ENCODE data around the gene STARD5. TPM values are rescaled to one million over a fixed set of nuclear protein-coding genes. Genes with fewer than 3 reads are reported as not detected.

Gene STARD5
- total and polyA plus RNA-seq, 2 donors (not counting 1 experiment from before 2014, with no cell fraction given) = 15.7 to 19.9 TPM

DNA sequence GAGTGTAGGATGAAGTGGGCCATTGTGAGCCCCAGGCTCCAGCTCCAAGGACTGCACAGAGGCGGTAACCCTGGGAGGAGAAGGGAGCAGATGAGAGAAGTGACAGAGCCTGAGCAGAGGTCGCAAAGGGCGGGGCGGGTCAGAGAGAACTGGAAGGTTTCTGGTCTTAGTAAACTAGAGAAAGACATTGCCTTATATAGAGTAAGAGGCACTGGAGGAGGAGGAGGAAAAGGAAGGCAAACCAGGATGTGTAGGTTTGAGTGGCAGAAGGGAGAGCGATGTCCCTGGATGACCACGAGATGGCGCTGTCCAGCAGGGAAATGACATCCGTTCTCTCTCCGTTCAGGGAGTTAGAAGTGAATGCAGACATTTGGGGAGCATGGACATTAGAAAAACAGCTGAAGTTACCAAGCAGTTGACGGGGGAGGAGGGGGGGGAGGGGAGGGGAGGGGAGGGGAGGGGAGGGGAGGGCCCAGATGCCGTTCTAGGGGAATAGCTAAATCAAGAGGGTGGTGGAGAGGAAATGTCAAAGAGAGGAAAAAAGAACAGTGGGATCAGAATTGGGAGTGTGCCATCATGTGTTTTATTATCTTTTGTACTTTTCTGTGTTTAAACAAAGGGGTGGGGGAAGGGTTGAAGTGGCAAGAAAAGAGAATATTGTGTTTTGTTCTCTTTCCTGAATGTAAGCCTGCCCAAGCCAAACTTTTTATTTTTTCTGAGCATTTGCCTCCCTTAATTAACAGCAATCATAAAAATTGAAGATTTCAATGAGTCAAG, 48.8 kb downstream of the STARD5 start:
- POLR2A ChIA-PET = interaction anchor here (0.6 to 2.2 kb wide), 10 partner anchors 17 to 1124 kb away, joined by 3 to 14 read pairs (median 4); no protein-coding TSS in a partner anchor
- 23% methylated on average over 6 of the region's 11 CpGs for WGBS (ENCODE audit: insufficient coverage)
- Mint-ChIP-seq H3K4me3 (peak overlapping the region; percentile 38), H3K27me3 (no peaks in the 10 kb centered on the region), H3K4me1 (peaks cover 20% of the 10 kb centered on the region), H3K9me3 (ENCODE audit: insufficient read depth) (peaks cover 5% of the 10 kb centered on the region), H3K27ac (peak overlapping the region; percentile 55)
- H3K36me3 ChIP-seq (replicated peaks in 1 of 2; ENCODE audit: control extremely low read depth in 1 of 2, control insufficient read depth in 1 of 2, extremely low read depth in 1 of 2, insufficient read depth in 2 of 2, low read length in 1 of 2) = no peaks in the 10 kb centered on the region
- TF ChIP-seq EZH2 (IDR thresholded peaks at IDR 0.05; ENCODE audit: borderline replicate concordance, insufficient read depth, low read depth, low read length, poor library complexity, severe bottlenecking) = no peak
- TF ChIP-seq, protein P1, sequence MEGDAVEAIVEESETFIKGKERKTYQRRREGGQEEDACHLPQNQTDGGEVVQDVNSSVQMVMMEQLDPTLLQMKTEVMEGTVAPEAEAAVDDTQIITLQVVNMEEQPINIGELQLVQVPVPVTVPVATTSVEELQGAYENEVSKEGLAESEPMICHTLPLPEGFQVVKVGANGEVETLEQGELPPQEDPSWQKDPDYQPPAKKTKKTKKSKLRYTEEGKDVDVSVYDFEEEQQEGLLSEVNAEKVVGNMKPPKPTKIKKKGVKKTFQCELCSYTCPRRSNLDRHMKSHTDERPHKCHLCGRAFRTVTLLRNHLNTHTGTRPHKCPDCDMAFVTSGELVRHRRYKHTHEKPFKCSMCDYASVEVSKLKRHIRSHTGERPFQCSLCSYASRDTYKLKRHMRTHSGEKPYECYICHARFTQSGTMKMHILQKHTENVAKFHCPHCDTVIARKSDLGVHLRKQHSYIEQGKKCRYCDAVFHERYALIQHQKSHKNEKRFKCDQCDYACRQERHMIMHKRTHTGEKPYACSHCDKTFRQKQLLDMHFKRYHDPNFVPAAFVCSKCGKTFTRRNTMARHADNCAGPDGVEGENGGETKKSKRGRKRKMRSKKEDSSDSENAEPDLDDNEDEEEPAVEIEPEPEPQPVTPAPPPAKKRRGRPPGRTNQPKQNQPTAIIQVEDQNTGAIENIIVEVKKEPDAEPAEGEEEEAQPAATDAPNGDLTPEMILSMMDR (IDR thresholded peaks at IDR 0.05) = peak; percentile 83
- intact Hi-C loops (cut with micrococcal nuclease) = loop anchor here (1.0 kb wide), 3 partner anchors 18 to 61 kb away; partner anchors contain the start of gene STARD5
- no peak overlapping the region for H3K4me2 ChIP-seq (replicated peaks; ENCODE audit: low read depth, low read length, poor library complexity, severe bottlenecking)
- DNase-seq (peak; percentile 86), ATAC-seq (ENCODE audit: low read depth) (peak; percentile 94)
- peaks cover 0 to 15% (median 5%) of the 10 kb centered on the region in 3 donors for H3K9me3 ChIP-seq (ENCODE audit: control extremely low read depth in 1 of 3, control insufficient read depth in 2 of 3, insufficient read depth in 1 of 3, low read length in 2 of 3)
- peaks cover 12 to 13% of the 10 kb centered on the region in 2 donors for H3K4me1 ChIP-seq (ENCODE audit: control insufficient read depth in 2 of 2, insufficient read depth in 2 of 2, low read length in 2 of 2)
- H3K27me3 ChIP-seq (replicated peaks in 1 of 4; ENCODE audit: control extremely low read depth in 1 of 4, control insufficient read depth in 3 of 4, insufficient read depth in 4 of 4, low read length in 3 of 4) = no peaks in the 10 kb centered on the region
- no peak overlapping the region for H3K4me3 ChIP-seq (ENCODE audit: control extremely low read depth in 1 of 5, extremely low read depth in 1 of 5, insufficient read depth in 1 of 5, low read depth in 2 of 5, low read length in 4 of 5)
- CTCF ChIA-PET = interaction anchor here (0.6 to 7.7 kb wide), 32 partner anchors 9 to 865 kb away, joined by 3 to 306 read pairs (median 6); partner anchors contain the start of genes STARD5 and TMC3
- peaks cover 21% of the 10 kb centered on the region for H3K79me2 ChIP-seq (ENCODE audit: control insufficient read depth, insufficient read depth, low read length)
- H3K9ac ChIP-seq (ENCODE audit: low read length) = no peak overlapping the region
- no peak overlapping the region for H2AFZ ChIP-seq (ENCODE audit: insufficient read depth, low read depth, low read length, poor library complexity, severe bottlenecking)
- H4K20me1 ChIP-seq (ENCODE audit: control insufficient read depth, insufficient read depth, low read length, poor library complexity, severe bottlenecking) = no peaks in the 10 kb centered on the region
- H3K27ac ChIP-seq (ENCODE audit: low read length in 2 of 2) = peak overlapping the region in 1 of 2 donors; percentile 10

DNA sequence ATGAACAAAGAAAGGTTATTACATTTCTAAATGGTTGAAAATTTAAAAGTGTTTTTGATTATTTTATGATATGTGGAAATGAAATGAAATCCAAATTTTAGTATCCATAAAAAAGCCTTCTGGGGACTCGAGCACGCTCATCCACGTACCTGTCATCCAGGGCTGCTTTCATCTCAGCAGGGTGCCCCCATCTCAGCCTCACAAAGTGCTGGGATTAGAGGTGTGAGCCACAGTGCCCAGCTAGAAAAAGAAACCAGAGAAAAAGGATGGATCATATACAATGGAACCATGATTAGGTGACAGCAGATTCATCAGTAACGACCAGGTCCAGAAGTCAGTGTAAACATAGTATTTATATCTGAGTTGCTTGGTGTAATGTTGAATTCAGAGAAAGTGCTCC, 49.7 kb downstream of the STARD5 start:
- intact Hi-C loops (cut with micrococcal nuclease) = no loop called here
- no peaks in the 10 kb centered on the region for H3K27me3 Mint-ChIP-seq

More for the DNA sequence above, 49.7 kb downstream of the STARD5 start:
- no peak for TF ChIP-seq EZH2 (IDR thresholded peaks at IDR 0.05; ENCODE audit: borderline replicate concordance, insufficient read depth, low read depth, low read length, poor library complexity, severe bottlenecking)
- TF ChIP-seq, protein P1 (IDR thresholded peaks at IDR 0.05) = no peak
- H3K9me3 Mint-ChIP-seq (ENCODE audit: insufficient read depth) = peaks cover 5% of the 10 kb centered on the region
- no peak overlapping the region for H3K27ac Mint-ChIP-seq
- ATAC-seq (ENCODE audit: low read depth) = no peak
- Histone ChIP-seq H3K79me2 (ENCODE audit: control insufficient read depth, insufficient read depth, low read length) (peaks cover 21% of the 10 kb centered on the region), H3K4me3 (ENCODE audit: control extremely low read depth in 1 of 5, extremely low read depth in 1 of 5, insufficient read depth in 1 of 5, low read depth in 2 of 5, low read length in 4 of 5) (no peak overlapping the region), H3K27ac (ENCODE audit: low read length in 2 of 2) (no peak overlapping the region), H3K4me1 (ENCODE audit: control insufficient read depth in 2 of 2, insufficient read depth in 2 of 2, low read length in 2 of 2) (peaks cover 12 to 13% of the 10 kb centered on the region in 2 donors), H3K9ac (ENCODE audit: low read length) (no peak overlapping the region), H4K20me1 (ENCODE audit: control insufficient read depth, insufficient read depth, low read length, poor library complexity, severe bottlenecking) (no peaks in the 10 kb centered on the region), H2AFZ (ENCODE audit: insufficient read depth, low read depth, low read length, poor library complexity, severe bottlenecking) (no peak overlapping the region), H3K36me3 (replicated peaks in 1 of 2; ENCODE audit: control extremely low read depth in 1 of 2, control insufficient read depth in 1 of 2, extremely low read depth in 1 of 2, insufficient read depth in 2 of 2, low read length in 1 of 2) (no peaks in the 10 kb centered on the region), H3K27me3 (replicated peaks in 1 of 4; ENCODE audit: control extremely low read depth in 1 of 4, control insufficient read depth in 3 of 4, insufficient read depth in 4 of 4, low read length in 3 of 4) (no peaks in the 10 kb centered on the region), H3K9me3 (ENCODE audit: control extremely low read depth in 1 of 3, control insufficient read depth in 2 of 3, insufficient read depth in 1 of 3, low read length in 2 of 3) (peaks cover 0 to 15% (median 5%) of the 10 kb centered on the region in 3 donors), H3K4me2 (replicated peaks; ENCODE audit: low read depth, low read length, poor library complexity, severe bottlenecking) (no peak overlapping the region)
- WGBS (ENCODE audit: insufficient coverage) = no CpG with 5 or more reads among the region's 4 CpGs
- CTCF ChIA-PET = interaction anchor here (0.7 to 7.7 kb wide), 23 partner anchors 9 to 262 kb away, joined by 3 to 306 read pairs (median 12); partner anchors contain the start of genes STARD5 and TMC3
- DNase-seq = no peak
- no peak overlapping the region for H3K4me3 Mint-ChIP-seq
- H3K4me1 Mint-ChIP-seq = peaks cover 20% of the 10 kb centered on the region
- POLR2A ChIA-PET = interaction anchor here (1.0 to 2.2 kb wide), 2 partner anchors 18 to 126 kb away, joined by 3 to 14 read pairs; no protein-coding TSS in a partner anchor

All from B cell (primary cell).